MM.1S (cell line): ENCODE data around the gene GPR35.
A peak's percentile ranks its signal among the peaks of the same experiment; 100 is the strongest.

ENCODE experiments used
- DNase-seq: peaks from one replicate; pipeline ENCODE4 v3.0.0-alpha.2; 2015
- H2AFZ ChIP-seq: fragments of 300-600 bp; sonication (generic); 2 replicates; pipeline ENCODE4 v1.6.0; 2016; ENCODE audit warnings: antibody characterized with exemption, low read length
- H3F3A ChIP-seq: fragments of 300-600 bp; sonication (generic); 2 replicates; pipeline ENCODE4 v1.6.1; 2016; ENCODE audit warnings: mild to moderate bottlenecking, antibody characterized with exemption, low read length, moderate library complexity, mixed read lengths; ENCODE audit not compliant: insufficient read depth
- H3K27ac ChIP-seq: fragments of 300-600 bp; sonication (generic); 2 replicates; pipeline ENCODE4 v1.5.1; 2016; ENCODE audit warnings: mild to moderate bottlenecking, low read length
- H3K27me3 ChIP-seq: fragments of 300-600 bp; sonication (generic); replicated peaks from 2 replicates; pipeline ENCODE4 v1.6.0; 2016; ENCODE audit warnings: low read length; ENCODE audit not compliant: insufficient read depth
- H3K36me3 ChIP-seq: fragments of 300-600 bp; sonication (generic); replicated peaks from 2 replicates; pipeline ENCODE4 v1.6.1; 2016; ENCODE audit warnings: mild to moderate bottlenecking, low read length, mixed read lengths; ENCODE audit not compliant: insufficient read depth
- H3K4me1 ChIP-seq: fragments of 300-600 bp; sonication (generic); 2 replicates; pipeline ENCODE4 v1.6.1; 2016; ENCODE audit warnings: low read length, mixed read lengths
- H3K4me2 ChIP-seq: fragments of 300-600 bp; sonication (generic); 2 replicates; pipeline ENCODE4 v1.6.0; 2016; ENCODE audit warnings: low read depth, low read length
- H3K4me3 ChIP-seq: fragments of 300-600 bp; sonication (generic); 2 replicates; pipeline ENCODE4 v1.5.1; 2016; ENCODE audit warnings: low read length, mixed read lengths
- H3K79me2 ChIP-seq: fragments of 300-600 bp; sonication (generic); 2 replicates; pipeline ENCODE4 v1.6.1; 2016; ENCODE audit warnings: mixed run types, low read length, mixed read lengths
- H3K9ac ChIP-seq: fragments of 300-600 bp; sonication (generic); 2 replicates; pipeline ENCODE4 v1.6.1; 2016; ENCODE audit warnings: low read length, mixed read lengths
- H3K9me2 ChIP-seq: fragments of 300-600 bp; sonication (generic); replicated peaks from 2 replicates; pipeline ENCODE4 v1.6.1; 2016; ENCODE audit warnings: mild to moderate bottlenecking, low read length, mixed read lengths; ENCODE audit not compliant: insufficient read depth
- H3K9me3 ChIP-seq: fragments of 300-600 bp; sonication (generic); replicated peaks from 2 replicates; pipeline ENCODE4 v1.6.1; 2016; ENCODE audit warnings: mild to moderate bottlenecking, low read length, mixed read lengths; ENCODE audit not compliant: insufficient read depth
- H4K20me1 ChIP-seq: fragments of 300-600 bp; sonication (generic); 2 replicates; pipeline ENCODE4 v1.6.1; 2016; ENCODE audit warnings: mild to moderate bottlenecking, low read length, moderate library complexity, mixed read lengths; ENCODE audit not compliant: insufficient read depth
- CTCF ChIP-seq: fragments of 300-600 bp; sonication (generic); IDR thresholded peaks from 2 replicates; pipeline ENCODE4 v1.5.1; 2016; ENCODE audit warnings: antibody characterized with exemption, low read length, mixed read lengths
- EZH2 ChIP-seq: fragments of 300-600 bp; sonication (generic); optimal IDR thresholded peaks from 2 replicates; pipeline ENCODE3; 2017; ENCODE audit warnings: low read depth, mild to moderate bottlenecking, antibody characterized with exemption, low read length, mixed read lengths
- EZH2phosphoT487 ChIP-seq: fragments of 300-600 bp; sonication (generic); IDR thresholded peaks from 2 replicates; pipeline ENCODE4 v1.6.1; 2018; ENCODE audit warnings: antibody characterized with exemption, low read length

The GPR35 gene

GRCh38 chr2:240582781-240583180 lies 42.5 kb upstream of the GPR35 start:
- peaks cover 48% of the 10 kb centered on the region for H3K79me2 ChIP-seq

GRCh38 chr2:240583774-240584173 lies 41.5 kb upstream of the GPR35 start:
- Histone ChIP-seq H2AFZ (no peak overlapping the region), H3K36me3 (no peaks in the 10 kb centered on the region), H3K27ac (peak overlapping the region; percentile 98; the same call in 1 of the 2 replicates), H3K4me1 (peaks cover 55% of the 10 kb centered on the region), H3K27me3 (no peaks in the 10 kb centered on the region), H3K4me3 (no peak overlapping the region), H4K20me1 (no peaks in the 10 kb centered on the region), H3K9me3 (no peaks in the 10 kb centered on the region), H3K79me2 (peaks cover 58% of the 10 kb centered on the region), H3K4me2 (no peak overlapping the region), H3K9me2 (no peaks in the 10 kb centered on the region), H3K9ac (no peak overlapping the region), H3F3A (peaks cover 54% of the 10 kb centered on the region)
- TF ChIP-seq EZH2, result no peak
- no peak for TF ChIP-seq EZH2phosphoT487
- TF ChIP-seq CTCF, result no peak
- DNase-seq, result no peak

More at GRCh38 chr2:240582781-240583180, 42.5 kb upstream of the GPR35 start:
- Histone ChIP-seq H3K27ac (no peak overlapping the region), H2AFZ (no peak overlapping the region), H3K9ac (no peak overlapping the region), H3K36me3 (no peaks in the 10 kb centered on the region), H3K4me1 (peaks cover 56% of the 10 kb centered on the region), H3K4me2 (no peak overlapping the region), H3F3A (peaks cover 59% of the 10 kb centered on the region), H3K9me2 (no peaks in the 10 kb centered on the region), H3K9me3 (no peaks in the 10 kb centered on the region), H3K27me3 (no peaks in the 10 kb centered on the region), H3K4me3 (no peak overlapping the region), H4K20me1 (no peaks in the 10 kb centered on the region)
- TF ChIP-seq CTCF (no peak), EZH2phosphoT487 (no peak), EZH2 (no peak)
- DNase-seq, result no peak

GRCh38 chr2:240584486-240585031 lies 40.7 kb upstream of the GPR35 start:
- Histone ChIP-seq H3K9ac (peak overlapping the region; percentile 98), H3F3A (peaks cover 46% of the 10 kb centered on the region), H2AFZ (no peak overlapping the region), H3K79me2 (peaks cover 66% of the 10 kb centered on the region), H3K9me3 (no peaks in the 10 kb centered on the region), H3K9me2 (no peaks in the 10 kb centered on the region), H3K4me1 (peaks cover 47% of the 10 kb centered on the region), H3K27me3 (no peaks in the 10 kb centered on the region), H3K4me3 (peak overlapping the region; percentile 89), H3K4me2 (peak overlapping the region; percentile 74), H3K36me3 (no peaks in the 10 kb centered on the region), H4K20me1 (no peaks in the 10 kb centered on the region), H3K27ac (peak overlapping the region; percentile 98)
- DNase-seq, result peak; percentile 97
- TF ChIP-seq EZH2phosphoT487 (no peak), EZH2 (no peak), CTCF (no peak)
